DND-41 (cell line): ENCODE measurements around the gene ACSM2A.
"Not testable (repeated sequence)": the region's sequence is repeated elsewhere in the genome, so short reads cannot be mapped to it uniquely, and the experiment has no call there.

ENCODE experiments used
- ATAC-seq: fragments of 200-7000 bp; cut with Tn5 transposase; 3 replicates; pipeline ENCODE4 v1.9.1; 2021; ENCODE audit warnings: low read depth; ENCODE audit not compliant: insufficient read depth
- DNase-seq: peaks from one replicate; pipeline ENCODE4 v3.0.0-alpha.2; 2020
- H2AFZ ChIP-seq: 2 replicates; pipeline ENCODE4 v1.6.0; 2012; ENCODE audit warnings: low read depth, low read length
- H3K27ac ChIP-seq: 2 replicates; pipeline ENCODE4 v1.5.1; 2012; ENCODE audit warnings: low read length, inconsistent platforms
- H3K27me3 ChIP-seq: fragments of 200-600 bp; sonication (generic); 2 replicates; pipeline ENCODE4 v1.6.0; 2012; ENCODE audit warnings: low read length, mild to moderate bottlenecking, inconsistent platforms; ENCODE audit not compliant: insufficient read depth, poor library complexity
- H3K36me3 ChIP-seq: 2 replicates; pipeline ENCODE4 v1.5.1; 2012; ENCODE audit warnings: low read length, inconsistent platforms; ENCODE audit not compliant: insufficient read depth
- H3K4me1 ChIP-seq: 2 replicates; pipeline ENCODE4 v1.5.1; 2012; ENCODE audit warnings: mild to moderate bottlenecking, low read length; ENCODE audit not compliant: insufficient read depth
- H3K4me2 ChIP-seq: 2 replicates; pipeline ENCODE4 v1.6.0; 2012; ENCODE audit warnings: mild to moderate bottlenecking, moderate library complexity, low read length, inconsistent platforms; ENCODE audit not compliant: insufficient read depth
- H3K4me3 ChIP-seq, 2 experiments: fragments of 200-600 bp in 1 of 2; shearing (Covaris generic) in 1 of 2; 2 replicates each; pipeline ENCODE4 v1.5.1; 2012 to 2016; ENCODE audit warnings: inconsistent platforms in 2 of 2, low read length in 2 of 2, mild to moderate bottlenecking in 2 of 2, low read depth in 1 of 2, moderate library complexity in 1 of 2
- H3K79me2 ChIP-seq: 2 replicates; pipeline ENCODE4 v1.6.0; 2012; ENCODE audit warnings: low read length, inconsistent platforms; ENCODE audit not compliant: insufficient read depth
- H3K9ac ChIP-seq: 2 replicates; pipeline ENCODE4 v1.6.0; 2012; ENCODE audit warnings: low read depth, mild to moderate bottlenecking, inconsistent platforms, low read length, moderate library complexity
- H3K9me3 ChIP-seq: 2 replicates; pipeline ENCODE4 v1.5.1; 2012; ENCODE audit warnings: low read length, moderate library complexity, mild to moderate bottlenecking, inconsistent platforms; ENCODE audit not compliant: insufficient read depth, severe bottlenecking
- H4K20me1 ChIP-seq: 2 replicates; pipeline ENCODE4 v1.6.0; 2012; ENCODE audit warnings: low read length; ENCODE audit not compliant: insufficient read depth
- CTCF ChIP-seq: IDR thresholded peaks from 2 replicates; pipeline ENCODE4 v1.5.1; 2012; ENCODE audit warnings: borderline replicate concordance, low read length, moderate library complexity, mild to moderate bottlenecking; ENCODE audit not compliant: poor library complexity, severe bottlenecking; ENCODE audit errors: extremely low read depth
- EZH2 ChIP-seq: IDR thresholded peaks from 3 replicates; pipeline ENCODE4 v1.6.1; 2012; ENCODE audit warnings: borderline replicate concordance, low read depth, mild to moderate bottlenecking, moderate library complexity, low read length, inconsistent platforms; ENCODE audit not compliant: severe bottlenecking

Gene ACSM2A

DNA sequence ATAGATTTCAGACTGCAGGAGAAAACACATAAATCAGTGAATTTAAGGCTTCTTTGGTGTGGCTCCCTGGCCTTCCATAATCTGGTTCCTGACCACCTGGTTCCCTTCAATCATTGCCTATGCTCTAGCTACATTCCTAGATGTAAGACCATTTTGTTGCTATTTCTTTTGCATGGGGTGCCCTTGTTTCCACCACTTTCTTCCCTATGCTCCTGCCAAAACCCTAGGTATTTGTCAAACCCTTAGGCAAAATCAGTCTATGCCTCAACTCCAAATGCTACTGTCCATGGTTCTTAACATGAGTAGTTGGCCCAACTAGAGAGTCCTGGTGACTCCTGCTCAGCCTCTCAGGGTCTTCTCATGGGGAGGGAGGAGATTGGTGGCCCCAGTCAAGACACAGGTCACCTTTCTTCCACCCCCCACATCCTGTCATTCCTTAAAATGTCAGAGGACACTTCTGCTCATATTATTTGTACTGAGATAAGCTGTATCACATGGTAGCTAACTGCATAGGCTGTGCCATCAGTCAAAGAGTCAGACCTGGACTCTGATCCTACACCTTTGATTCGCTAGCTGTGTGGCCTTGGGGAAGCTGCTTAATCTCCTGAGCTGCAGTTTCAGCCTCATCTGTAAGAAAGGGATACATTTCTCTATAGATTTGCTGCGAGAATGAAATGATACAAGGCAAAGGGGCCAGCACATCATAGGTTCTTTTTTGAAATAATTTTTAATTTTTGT is 27.0 kb upstream of the ACSM2A start:
- no peak overlapping the region for H3K4me2 ChIP-seq
- H3K9me3 ChIP-seq = no peaks in the 10 kb centered on the region
- TF ChIP-seq CTCF (no peak), EZH2 (no peak)
- H3K27ac ChIP-seq = no peak overlapping the region
- no peak overlapping the region for H3K4me3 ChIP-seq
- H4K20me1 ChIP-seq = no peaks in the 10 kb centered on the region
- H3K4me1 ChIP-seq = no peaks in the 10 kb centered on the region
- no peak overlapping the region for H2AFZ ChIP-seq
- no peaks in the 10 kb centered on the region for H3K79me2 ChIP-seq
- H3K36me3 ChIP-seq = no peaks in the 10 kb centered on the region
- no peak overlapping the region for H3K9ac ChIP-seq
- H3K27me3 ChIP-seq = no peaks in the 10 kb centered on the region
- DNase-seq (no peak), ATAC-seq (no peak)

GRCh38 chr16:20427401-20427797 is 23.9 kb upstream of the ACSM2A start:
- H3K4me1 ChIP-seq, ATAC-seq, H3K4me3 ChIP-seq, H3K9ac ChIP-seq, H3K79me2 ChIP-seq, DNase-seq, H3K9me3 ChIP-seq, H3K27me3 ChIP-seq, H2AFZ ChIP-seq, H3K27ac ChIP-seq, H3K36me3 ChIP-seq, H3K4me2 ChIP-seq, H4K20me1 ChIP-seq: not testable (repeated sequence)

GRCh38 chr16:20429499-20429898 is 21.8 kb upstream of the ACSM2A start:
- H3K27ac ChIP-seq, H3K4me2 ChIP-seq, H3K79me2 ChIP-seq, H2AFZ ChIP-seq, H3K4me3 ChIP-seq, H3K9me3 ChIP-seq, DNase-seq, H3K4me1 ChIP-seq, H4K20me1 ChIP-seq, H3K9ac ChIP-seq, ATAC-seq, H3K36me3 ChIP-seq, H3K27me3 ChIP-seq: not testable (repeated sequence)

- not testable (repeated sequence) for H3K27ac ChIP-seq, H3K9ac ChIP-seq, DNase-seq, H4K20me1 ChIP-seq, ATAC-seq, H3K4me3 ChIP-seq, H3K27me3 ChIP-seq, H3K4me2 ChIP-seq, H3K9me3 ChIP-seq, H2AFZ ChIP-seq, H3K4me1 ChIP-seq, H3K79me2 ChIP-seq, H3K36me3 ChIP-seq
Observed at GRCh38 chr16:20430480-20430879, 20.8 kb upstream of the ACSM2A start.

DNA sequence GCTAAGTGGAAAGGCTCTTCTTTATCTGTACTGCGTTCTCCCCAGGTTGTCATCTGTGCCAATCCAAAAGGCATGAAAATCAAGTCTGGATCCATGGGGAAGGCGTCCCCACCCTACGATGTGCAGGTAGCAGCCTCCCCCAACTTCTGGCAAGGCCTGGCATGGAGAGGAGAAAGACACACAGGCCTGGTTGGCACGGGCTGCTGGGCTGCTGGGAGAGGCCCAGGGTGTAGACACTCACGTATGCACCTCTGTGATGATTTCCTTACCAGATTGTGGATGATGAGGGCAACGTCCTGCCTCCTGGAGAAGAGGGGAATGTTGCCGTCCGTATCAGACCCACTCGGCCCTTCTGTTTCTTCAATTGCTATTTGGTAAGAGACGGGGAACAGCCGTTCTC is 20.4 kb upstream of the ACSM2A start:
- H3K9ac ChIP-seq = no peak overlapping the region
- ATAC-seq (no peak), DNase-seq (no peak)
- H3K27ac ChIP-seq = no peak overlapping the region
- no peak overlapping the region for H3K4me3 ChIP-seq
- no peaks in the 10 kb centered on the region for H3K36me3 ChIP-seq
- TF ChIP-seq CTCF = no peak
- TF ChIP-seq EZH2 = no peak
- H4K20me1 ChIP-seq = no peaks in the 10 kb centered on the region
- no peaks in the 10 kb centered on the region for H3K4me1 ChIP-seq
- H2AFZ ChIP-seq = no peak overlapping the region
- no peak overlapping the region for H3K4me2 ChIP-seq
- no peaks in the 10 kb centered on the region for H3K9me3 ChIP-seq
- no peaks in the 10 kb centered on the region for H3K27me3 ChIP-seq
- H3K79me2 ChIP-seq = no peaks in the 10 kb centered on the region

DNA sequence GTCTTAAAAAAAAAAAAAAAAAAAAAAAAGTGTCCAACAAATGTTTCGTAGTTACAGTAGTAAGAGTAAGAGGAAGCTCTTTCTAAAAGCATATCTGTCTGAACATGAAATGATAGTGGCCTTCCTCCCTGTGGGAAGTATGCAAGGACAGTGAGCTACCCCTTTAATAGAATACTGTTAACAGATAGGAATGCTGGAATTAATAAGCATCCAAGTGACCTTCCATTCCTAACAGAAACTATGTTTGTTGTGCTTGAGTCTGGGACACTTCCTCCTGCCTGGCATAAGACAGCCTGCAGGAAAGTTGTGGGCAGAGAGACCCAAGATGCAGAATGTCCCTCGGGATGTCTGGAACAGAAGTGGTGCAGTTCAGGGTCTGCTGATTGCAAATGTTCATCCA is 12.4 kb upstream of the ACSM2A start:
- not testable (repeated sequence) for H3K79me2 ChIP-seq, DNase-seq, H3K4me3 ChIP-seq, H3K27ac ChIP-seq, H3K4me1 ChIP-seq, H3K4me2 ChIP-seq, H3K9me3 ChIP-seq, H4K20me1 ChIP-seq, H3K36me3 ChIP-seq, H2AFZ ChIP-seq, ATAC-seq, H3K9ac ChIP-seq, H3K27me3 ChIP-seq

- H3K4me3 ChIP-seq, H3K79me2 ChIP-seq, H3K27me3 ChIP-seq, H3K9me3 ChIP-seq, H3K4me2 ChIP-seq, H2AFZ ChIP-seq, ATAC-seq, DNase-seq, H4K20me1 ChIP-seq, H3K4me1 ChIP-seq, H3K36me3 ChIP-seq, H3K27ac ChIP-seq, H3K9ac ChIP-seq: not testable (repeated sequence)
Observed at GRCh38 chr16:20439820-20440231, 11.5 kb upstream of the ACSM2A start.
